Activated CD8-positive, alpha-beta memory T cell treated with anti-CD3 and anti-CD28 coated beads for 4 hours (primary cell): ENCODE measurements around the gene SUPT3H.
"Not testable (repeated sequence)": the region's sequence is repeated elsewhere in the genome, so short reads cannot be mapped to it uniquely, and the experiment has no call there.

ENCODE experiments used
- DNase-seq, 2 donors: peaks; one replicate each; pipeline ENCODE4 v3.0.0-alpha.2; 2020; ENCODE audit warnings: low read depth in 2 of 2

SUPT3H gene

DNA sequence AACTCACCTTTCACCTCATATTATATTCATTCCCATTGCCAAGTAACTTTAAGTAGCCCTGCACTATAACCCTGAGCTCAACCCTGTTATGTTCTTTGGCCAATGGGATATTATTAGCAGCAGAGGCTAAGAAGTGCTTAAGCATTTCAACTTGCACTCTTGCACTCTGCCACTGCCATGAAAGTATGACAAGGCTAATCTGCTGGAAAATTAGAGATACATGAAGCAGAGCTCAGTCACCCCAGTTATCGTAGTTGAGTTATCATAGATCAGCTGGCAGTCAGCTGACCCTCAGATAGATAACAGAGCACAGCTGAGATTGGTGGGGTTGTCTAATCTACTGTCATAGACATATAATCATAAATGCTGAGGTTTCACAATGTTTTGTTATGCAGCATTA, 259.0 kb downstream of the SUPT3H start:
- DNase-seq: no peak

DNA sequence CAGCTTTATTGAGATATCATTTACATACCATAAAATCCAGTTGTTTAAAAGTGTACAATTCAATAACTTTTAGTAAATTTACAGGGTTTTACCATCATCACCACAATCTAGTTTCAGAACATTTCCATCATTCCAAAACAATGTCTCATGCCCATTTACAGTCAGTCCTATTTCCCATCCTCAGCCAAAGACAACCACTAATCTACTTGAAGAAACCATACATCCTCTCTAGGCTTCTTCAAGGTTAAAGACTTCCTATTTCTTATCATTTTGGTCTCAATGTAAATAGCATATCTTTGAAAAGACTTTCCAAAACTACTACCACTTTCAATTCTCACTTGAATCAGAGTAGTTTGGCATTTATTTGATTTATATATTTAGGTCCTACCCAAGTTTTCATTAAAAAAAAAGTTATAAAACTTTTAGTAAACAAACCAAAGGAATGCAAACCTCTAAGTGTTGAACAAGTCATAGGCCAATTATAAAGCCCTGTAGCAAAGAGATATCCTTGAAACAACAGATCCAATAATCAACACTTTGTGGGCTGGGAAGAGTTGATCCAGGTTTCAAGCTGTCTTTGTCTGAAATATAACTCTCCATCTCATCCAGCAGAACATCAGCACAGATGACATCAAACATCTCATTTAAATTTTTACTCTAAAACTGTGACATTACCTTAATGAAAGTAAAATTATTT, 260.9 kb downstream of the SUPT3H start:
- no peak for DNase-seq

DNA sequence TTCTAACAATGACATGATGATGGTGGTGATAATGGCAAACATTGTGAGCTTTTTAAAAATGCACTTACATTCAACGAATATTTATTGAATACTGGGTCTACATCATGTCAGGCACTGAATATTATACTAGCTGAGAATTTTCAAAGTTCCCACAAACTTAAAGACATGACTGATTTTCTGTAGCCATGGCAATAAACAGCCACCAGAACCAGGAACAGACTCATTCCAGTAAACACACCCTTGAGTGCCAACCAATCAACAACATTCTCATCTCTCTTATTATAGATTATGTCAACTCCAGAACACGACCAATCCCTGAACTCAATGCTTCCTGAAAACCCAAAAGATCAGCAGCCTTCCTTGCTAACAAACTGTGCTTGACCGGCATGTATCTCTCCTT, 262.0 kb downstream of the SUPT3H start:
- DNase-seq: no peak

DNA sequence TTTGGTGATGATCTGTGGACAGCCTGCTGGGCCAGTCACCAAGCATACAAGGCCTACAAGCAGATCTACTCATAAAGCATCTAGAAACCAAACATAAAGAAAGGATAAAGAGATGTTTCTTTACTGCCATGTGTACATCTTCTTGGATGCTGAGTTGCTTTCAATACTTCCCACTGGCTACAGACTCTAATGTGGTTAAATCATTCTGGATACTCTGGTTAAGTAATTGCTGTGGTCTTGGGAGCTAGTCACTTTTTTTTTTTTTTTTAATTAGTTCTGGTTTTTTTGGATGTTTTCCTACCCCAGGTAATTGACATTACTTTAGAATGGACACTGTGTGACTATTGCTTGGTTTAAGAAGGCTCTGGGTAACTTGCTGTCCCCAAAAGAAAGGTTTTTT, 265.0 kb downstream of the SUPT3H start:
- no peak for DNase-seq

DNA sequence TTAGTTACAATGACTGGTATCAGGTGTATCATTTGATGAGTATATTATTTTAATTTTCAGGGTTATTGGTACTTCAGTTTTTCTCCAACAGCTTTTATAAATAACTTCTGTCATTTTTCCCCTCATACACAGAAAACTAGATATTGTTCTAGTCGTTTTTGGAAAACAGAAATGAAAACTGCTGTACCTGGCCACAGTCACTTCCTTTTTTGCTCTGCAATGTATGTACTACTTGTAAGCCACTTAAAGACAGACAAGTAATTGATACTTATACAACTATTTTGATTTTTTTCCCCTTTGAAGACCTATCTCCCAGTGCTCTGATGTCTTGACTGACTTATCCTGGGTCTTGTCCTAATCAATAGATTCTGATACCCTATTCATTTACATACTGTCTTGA, 268.2 kb downstream of the SUPT3H start:
- DNase-seq: no peak

DNA sequence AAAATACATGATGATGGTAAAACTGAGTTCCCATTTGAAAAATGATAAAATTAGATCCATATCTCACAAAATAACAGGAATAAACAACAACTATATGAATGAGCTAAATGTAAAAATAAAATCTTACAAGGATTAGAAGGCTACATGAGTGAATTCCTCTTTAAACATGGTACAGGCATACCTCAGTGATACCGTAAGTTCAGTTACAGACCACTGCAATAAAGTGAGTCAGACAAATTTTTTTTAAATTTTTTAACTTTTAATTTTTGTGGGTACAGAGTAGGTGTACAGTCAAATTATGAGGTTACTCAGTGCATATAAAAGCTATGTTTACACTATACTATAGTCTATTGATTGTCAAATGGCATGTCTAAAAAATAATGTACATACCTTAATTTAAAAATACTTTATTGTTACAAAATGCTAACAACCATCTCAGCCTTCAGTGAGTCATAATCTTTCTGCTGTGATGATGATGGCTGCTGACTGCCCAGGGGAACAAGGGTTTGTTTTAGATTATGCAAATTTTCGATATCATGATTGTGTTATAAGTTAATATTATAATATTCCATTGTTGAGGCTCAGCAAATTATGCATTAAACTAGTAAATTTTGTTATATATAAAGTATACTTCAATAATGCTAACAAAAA, 272.4 kb downstream of the SUPT3H start:
- no peak for DNase-seq

DNA sequence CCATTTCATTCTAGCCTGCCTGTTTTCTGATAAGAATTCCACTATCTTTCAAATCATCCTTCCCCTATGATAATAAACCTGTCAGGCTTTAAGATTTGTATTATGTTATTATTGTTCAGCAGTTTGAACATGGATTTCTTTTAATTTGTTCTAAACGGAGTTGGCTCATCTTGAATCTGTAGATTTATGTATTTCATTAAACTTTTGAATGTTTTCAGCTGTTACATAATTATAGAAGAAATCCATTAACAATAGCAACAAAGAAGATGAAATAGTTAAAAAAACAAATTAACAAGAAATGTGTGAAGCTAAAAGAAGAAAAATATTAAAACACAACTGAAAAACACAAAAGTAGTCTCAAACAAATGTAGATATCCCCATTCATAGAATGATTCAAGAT, 273.3 kb downstream of the SUPT3H start:
- no peak for DNase-seq

DNA sequence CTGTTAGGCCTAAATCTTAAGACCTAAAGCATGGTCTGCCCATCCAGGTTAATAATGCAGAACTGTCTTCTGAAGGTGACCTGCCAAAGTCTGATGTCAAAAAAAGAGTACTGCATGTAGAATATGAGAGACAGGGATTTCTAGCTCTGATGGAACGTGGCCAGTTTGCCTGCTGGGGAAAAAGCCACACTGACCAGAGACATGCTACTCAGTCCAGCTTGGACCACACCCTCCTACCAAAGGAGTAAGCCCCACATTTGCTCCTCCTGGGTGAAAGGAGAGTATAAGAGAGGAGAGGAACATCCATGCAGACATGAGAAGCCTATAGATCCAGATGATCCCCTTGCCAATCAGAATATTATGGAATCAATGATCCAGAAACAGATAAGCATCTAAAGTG, 279.5 kb downstream of the SUPT3H start:
- DNase-seq: no peak

DNA sequence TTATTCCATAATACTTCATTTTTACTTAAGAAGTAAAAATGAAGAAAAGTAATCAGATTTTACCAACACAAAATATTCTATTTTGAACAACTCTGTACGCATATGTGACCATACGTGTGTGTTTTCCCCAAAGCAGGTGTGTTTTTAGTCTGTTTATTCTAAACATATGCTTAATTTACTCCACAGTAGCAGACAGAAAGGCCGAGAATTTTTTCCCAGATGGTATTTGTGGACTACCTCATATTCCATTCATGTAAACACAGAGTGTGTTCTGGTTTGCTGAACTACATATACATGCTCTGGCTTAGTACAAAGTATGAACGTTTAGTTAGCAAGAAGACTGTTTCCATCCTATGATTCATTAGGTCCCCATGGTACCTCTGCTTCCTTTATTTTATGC, 282.9 kb downstream of the SUPT3H start:
- DNase-seq: no peak

DNA sequence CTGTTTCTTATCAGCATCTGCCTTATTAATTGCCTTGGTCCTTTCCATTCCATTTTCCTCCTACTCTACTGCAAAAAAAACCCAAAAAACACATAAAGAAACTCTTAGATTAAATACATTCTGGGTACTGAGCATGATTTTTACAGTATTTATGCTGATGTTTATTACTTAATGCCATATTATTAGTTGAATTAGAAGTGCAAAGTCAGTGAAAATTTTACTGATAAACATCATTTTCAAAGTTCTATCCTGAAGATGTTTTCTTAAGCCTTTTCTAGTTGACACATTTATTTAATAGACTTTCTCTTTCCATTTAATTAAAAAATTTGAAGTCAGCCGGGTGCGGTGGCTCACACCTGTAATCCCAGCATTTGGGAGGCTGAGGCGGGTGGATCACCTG, 285.6 kb downstream of the SUPT3H start:
- no peak for DNase-seq

DNA sequence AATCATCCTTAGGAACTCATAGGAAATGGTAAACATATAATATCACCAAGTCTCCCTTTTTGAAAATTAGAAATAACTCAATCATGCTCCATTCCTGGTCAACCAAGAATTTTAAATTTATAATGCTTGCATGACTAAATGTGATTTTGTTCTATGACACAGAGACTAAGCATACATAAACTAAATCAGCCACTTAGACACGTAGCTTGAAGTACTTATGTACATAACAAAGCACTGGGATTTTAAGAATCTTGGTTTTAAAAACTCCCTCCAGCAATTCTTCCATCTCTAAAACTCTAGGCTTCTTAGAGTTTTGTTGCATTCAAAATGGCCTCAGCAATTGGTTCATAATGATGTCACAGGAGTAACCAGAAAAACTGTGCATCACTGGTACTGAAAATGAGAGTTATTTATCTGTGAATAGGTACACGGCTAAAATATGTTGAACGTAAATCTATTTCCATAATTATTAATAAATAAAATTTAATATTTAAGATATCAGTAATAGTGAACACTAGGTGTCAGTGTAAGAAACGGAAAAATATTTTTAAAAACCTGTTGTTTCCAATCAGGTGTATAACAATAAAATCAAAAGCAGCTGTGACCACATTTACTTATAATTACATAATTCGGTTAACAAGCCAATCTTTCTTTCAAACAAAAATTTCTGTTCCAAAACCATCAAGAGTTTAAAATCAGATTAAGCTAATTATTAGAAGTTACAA, 291.2 kb downstream of the SUPT3H start:
- DNase-seq: no peak

DNA sequence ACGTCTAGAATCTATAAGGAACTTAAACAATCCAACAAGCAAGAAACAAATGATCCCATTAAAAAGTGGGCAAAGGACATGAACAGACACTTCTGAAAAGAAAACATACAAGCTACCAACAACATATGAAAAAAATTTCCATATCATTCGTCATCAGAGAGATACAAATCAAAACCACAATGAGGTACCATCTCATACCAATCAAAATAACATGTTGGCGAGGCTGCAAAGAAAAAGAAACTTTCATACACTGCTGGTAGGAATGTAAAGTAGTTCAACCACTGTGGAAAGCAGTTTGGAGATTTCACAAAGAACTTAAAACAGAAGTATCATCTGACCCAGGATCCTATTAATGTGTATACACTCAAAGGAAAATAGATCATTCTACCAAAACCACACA, 293.5 kb downstream of the SUPT3H start:
- DNase-seq: no peak

DNA sequence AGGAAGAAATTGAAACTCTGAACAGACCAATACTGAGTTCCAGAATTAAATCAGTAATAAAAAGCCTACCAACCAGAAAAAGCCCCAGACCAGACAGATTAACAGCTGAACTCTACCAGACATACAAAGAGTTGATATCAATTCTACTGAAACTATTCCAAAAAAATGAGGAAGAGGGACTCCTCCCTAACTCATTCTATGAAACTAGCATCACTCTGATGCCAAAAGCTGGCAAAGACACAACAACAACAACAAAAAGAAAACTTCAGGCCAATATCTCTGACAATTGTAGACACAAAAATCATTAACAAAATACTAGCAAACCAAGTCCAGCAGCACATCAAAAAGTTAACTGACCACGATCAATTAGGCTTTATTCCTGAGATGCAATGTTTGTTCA, 295.6 kb downstream of the SUPT3H start:
- no peak for DNase-seq

DNA sequence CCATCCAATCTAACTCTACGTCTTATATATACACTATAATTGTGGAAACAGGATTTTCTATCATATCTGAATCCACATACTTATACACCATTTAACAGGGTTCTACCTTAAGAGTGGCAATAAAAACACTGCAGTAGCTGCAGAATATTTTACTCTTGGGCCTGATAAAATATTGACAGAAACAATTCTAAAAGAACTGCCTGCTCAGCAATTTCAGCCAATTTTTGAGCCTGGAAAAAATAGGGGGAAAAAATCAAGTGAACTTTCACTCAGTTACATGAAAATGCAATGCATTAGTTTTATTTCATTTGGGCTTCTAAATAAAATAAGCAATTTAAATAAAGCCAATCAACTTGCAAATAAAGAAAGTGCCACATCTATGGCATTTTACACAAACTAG, 296.1 kb downstream of the SUPT3H start:
- no peak for DNase-seq

DNA sequence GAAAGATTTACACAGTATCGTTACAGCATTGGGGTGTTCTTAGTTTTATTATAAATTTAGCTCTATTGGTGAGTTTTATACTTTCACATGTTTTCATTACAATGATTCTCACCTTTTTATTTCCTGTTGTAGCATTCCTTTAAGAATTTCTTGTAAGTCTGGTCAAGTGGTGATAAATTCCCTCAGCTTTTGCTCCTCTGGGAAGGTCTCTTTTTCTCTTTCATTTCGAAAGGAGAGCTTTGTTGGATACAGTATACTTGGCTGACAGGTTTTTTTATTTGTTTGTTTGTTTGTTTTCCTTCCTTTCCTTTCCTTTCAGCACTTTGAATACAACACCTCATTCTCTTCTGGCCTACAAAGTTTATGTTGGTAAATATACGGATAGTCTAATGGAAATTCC, 299.3 kb downstream of the SUPT3H start:
- DNase-seq: no peak

DNA sequence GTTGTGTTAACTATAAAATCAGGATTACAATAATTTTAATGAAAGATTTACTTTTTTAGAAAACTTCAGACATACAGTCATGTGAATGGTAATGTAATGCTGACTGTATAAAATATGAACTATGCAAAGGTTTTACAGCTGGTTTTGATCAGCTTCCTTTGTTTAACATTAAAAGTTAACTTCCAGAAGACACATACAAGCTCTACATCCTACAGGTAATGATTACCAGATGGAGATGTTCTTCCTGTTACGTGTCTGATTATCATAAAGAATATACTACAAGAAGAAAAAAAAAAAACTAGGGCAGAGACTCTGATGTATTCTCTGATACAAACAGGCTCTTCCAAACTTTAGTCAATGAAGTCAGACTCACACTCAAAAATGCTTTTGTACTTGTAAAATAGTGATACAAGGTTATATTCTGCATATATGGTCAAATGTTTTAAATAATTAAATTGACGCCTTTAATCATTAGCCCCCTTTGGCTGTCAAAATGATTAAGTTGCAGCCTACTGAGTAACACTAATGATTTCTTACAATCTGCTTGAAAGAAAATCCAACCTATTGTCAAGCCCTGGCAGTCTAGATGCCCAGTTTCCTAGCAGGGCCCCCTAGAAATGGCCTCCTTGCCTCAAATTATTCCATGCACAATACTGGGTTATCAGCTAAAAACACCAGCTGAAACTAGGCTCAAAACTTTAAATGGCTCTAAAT, 301.4 kb downstream of the SUPT3H start:
- no peak for DNase-seq

DNA sequence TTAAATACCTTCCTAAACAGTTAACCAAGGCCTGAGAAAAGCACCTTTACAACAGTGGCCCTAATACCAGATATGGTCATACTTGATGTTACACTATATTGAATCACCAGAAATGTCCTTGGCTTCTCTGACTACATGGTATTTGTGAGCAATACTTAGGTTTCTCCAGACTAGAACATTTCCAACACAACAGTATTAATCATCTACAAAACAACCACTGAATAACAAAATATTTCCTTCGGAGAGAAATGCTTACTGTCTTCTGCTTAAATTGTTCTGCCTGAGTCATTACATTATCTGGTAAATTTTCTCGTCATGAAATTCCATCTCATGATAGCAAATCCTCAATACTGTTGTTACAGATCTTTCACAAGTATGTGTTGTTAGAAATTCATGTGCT, 302.5 kb downstream of the SUPT3H start:
- DNase-seq: no peak

DNA sequence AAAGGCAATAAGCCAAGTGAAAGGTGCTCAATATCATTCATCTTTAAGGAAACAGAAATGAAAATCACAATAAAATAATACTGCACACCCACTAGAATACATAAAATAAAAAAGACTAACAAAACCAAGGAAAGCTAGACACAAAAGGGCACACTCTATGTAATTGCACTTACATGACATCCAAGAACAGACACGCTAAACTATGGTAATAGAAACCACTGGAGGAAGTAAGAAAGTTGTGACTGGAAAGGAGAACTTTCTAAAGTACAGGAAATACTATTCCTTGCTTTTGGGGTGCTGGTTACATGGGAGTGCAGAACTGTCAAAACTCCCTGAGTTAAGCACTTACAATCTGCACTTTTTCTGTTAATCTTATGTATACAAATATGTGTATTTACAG, 303.3 kb downstream of the SUPT3H start:
- DNase-seq: no peak

DNA sequence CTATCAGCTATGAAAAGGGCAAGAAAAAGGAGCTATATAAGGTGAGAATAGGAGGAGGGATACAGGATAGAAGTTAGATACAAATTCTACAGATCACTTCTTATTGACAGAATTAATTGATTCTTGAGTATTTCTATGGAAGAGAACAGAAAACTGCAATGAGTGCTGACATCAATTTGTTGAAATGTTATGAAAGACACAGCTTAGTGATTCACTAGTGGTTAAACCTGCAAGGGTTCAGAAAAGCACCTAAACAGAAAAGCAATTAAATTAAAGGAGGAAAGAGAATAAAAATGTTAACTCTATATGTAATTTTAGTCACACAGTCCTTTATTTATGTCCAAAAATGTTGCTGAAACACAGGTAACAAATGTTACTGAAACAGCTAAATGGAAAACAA, 304.0 kb downstream of the SUPT3H start:
- DNase-seq: no peak

DNA sequence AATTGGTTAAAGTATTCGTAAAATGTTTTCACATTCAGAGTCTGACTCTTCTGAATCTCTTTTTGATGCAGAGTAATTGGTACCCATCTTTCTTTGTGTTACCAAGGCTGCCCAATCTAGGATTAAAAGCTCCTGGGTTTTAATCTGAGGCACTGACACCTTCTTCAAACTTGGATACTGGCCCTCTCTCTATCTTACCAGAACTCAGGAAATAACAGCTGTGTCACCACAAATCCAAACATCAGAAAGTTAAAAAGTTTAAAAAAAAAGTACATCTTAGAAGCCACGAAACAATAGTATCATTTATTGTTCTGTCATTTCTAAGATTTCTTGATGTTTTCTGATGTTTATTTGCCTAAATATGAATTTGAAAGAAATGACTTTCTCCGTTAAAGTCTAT, 305.1 kb downstream of the SUPT3H start:
- no peak for DNase-seq

DNA sequence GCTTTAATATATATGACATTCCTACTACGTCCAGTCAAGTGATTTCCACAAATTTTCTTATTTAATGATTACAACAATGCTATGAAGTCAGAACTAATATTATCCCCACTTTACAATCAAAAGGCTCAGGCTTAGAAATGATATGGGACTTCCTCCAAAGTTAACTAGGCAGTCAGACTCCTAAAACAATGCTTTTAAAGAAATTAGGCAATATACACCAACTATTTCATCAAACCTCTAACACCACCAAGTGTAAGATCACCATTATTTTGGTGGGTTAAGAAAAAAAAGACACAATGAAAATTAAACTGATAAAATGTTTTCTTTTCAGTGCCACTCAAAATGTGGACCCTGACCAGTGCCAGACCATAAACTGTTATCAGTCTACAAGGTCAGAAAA, 305.7 kb downstream of the SUPT3H start:
- no peak for DNase-seq

DNA sequence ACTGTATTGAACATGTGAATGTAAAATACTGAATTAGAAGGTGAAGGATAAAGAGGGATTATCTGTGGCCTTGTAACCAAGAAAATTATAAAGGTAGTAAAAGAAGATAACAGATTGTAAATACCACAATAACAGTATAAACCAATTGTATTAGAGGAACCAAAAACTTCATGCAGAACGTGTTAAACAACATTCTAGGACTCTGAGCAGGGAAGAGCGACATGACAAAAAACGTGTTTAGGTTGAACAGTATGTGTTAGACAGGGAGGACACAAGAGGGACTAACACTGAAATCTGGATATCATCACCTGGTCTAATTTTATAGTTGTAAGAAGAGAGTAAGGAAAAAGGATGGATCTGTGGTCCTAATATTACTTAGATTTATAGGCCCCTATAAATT, 308.6 kb downstream of the SUPT3H start:
- no peak for DNase-seq

DNA sequence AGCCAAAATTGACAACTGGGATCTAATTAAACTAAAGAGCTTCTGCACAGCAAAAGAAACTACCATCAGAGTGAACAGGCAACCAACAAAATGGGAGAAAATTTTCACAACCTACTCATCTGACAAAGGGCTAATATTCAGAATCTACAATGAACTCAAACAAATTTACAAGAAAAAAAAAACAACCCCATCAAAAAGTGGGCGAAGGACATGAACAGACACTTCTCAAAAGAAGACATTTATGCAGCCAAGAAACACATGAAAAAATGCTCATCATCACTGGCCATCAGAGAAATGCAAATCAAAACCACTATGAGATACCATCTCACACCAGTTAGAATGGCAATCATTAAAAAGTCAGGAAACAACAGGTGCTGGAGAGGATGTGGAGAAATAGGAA, 310.3 kb downstream of the SUPT3H start:
- DNase-seq: not testable (repeated sequence)
